Measurements from ENCODE around the gene CANT1.

- TF ChIP-seq CTCF (IDR thresholded peaks at IDR 0.05) (peak in 2 of 6 experiments; percentile 29 to 43), POLR2A (IDR thresholded peaks at IDR 0.05) (no peak)
Measured at GRCh38 chr17:78998311-78999055, 11.1 kb downstream of the CANT1 start.
